NB4 (cell line): Measurements from ENCODE around the gene NOP9.

ENCODE experiments used
- MAX ChIP-seq: IDR thresholded peaks from 2 replicates; pipeline ENCODE4 v1.6.1; 2011; ENCODE audit warnings: low read depth, low read length
- POLR2A ChIP-seq: IDR thresholded peaks from 2 replicates; pipeline ENCODE4 v1.6.1; 2011; ENCODE audit warnings: mild to moderate bottlenecking; ENCODE audit not compliant: insufficient read length; ENCODE audit errors: extremely low read depth

- TF ChIP-seq POLR2A: no peak
- no peak for TF ChIP-seq MAX
Measured at GRCh38 chr14:24264298-24264697, 35.4 kb upstream of the NOP9 start.
